Activated CD4-positive, alpha-beta memory T cell treated with anti-CD3 and anti-CD28 coated beads for 36 hours (primary cell): ENCODE results near the gene ZNF800. TPM values are rescaled to one million over a fixed set of nuclear protein-coding genes. Genes with fewer than 3 reads are reported as not detected.
A peak's percentile ranks its signal among the peaks of the same experiment; 100 is the strongest.

ENCODE experiments used
- CTCF ChIA-PET: fragments of 350-600 bp; sonication (Branson Sonifier 250); formaldehyde crosslinking; loops from one replicate; lab custom pipeline; 2021; ENCODE audit warnings: antibody characterized with exemption, inconsistent platforms; lab: Charles Lee
- POLR2A ChIA-PET: fragments of 350-600 bp; sonication (Branson Sonifier 250); formaldehyde crosslinking; loops from one replicate; lab custom pipeline; 2021; ENCODE audit warnings: antibody characterized with exemption; lab: Charles Lee
- DNase-seq: peaks from one replicate; pipeline ENCODE4 v3.0.0-alpha.2; 2020
- H3K27ac Mint-ChIP-seq: one replicate; pipeline ENCODE4 v1.8.0; 2021; ENCODE audit warnings: mixed read lengths
- H3K27me3 Mint-ChIP-seq: one replicate; pipeline ENCODE4 v1.8.0; 2021; ENCODE audit warnings: mixed read lengths
- H3K36me3 Mint-ChIP-seq: one replicate; pipeline ENCODE4 v1.8.0; 2021; ENCODE audit warnings: mixed read lengths
- H3K4me1 Mint-ChIP-seq: one replicate; pipeline ENCODE4 v1.8.0; 2021; ENCODE audit warnings: low read depth, mixed read lengths
- H3K4me3 Mint-ChIP-seq: one replicate; pipeline ENCODE4 v1.8.0; 2021; ENCODE audit warnings: mild to moderate bottlenecking, mixed read lengths
- H3K9me3 Mint-ChIP-seq: one replicate; pipeline ENCODE4 v1.8.0; 2021; ENCODE audit warnings: mixed read lengths
- intact Hi-C: fragments of 100-400 bp; cut with micrococcal nuclease; formaldehyde crosslinking; loops from one replicate; pipeline ENCODE4 v1.15.1; 2023
- total RNA-seq, 2 experiments: library from RNA; stranded (reverse); gene quantifications; one replicate each; pipeline ENCODE4 v1.2.3, GENCODE V29; 2021

Gene ZNF800
- total RNA-seq, 2 experiments from 2014 or later = 24.9 to 29.2 TPM

DNA sequence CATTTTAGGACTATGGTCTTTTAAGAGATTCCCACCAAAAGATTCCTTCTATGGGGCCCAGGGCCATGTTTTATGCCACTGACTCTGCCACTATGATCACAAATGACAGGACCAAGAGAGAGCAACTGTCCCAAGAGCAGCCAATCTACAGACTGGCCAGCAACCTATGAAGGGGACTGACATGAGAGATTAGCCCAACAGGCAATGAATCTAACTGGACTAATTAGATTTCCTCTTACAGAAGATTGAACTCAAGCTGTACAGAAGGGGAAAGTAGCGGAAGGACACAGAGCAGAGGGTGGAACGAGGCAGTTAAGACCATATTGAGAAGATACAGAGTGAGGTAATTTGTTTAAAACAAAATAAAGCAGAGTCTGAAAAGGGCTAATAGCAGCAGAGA, 25.8 kb downstream of the ZNF800 start:
- peaks cover 33% of the 10 kb centered on the region for H3K4me1 Mint-ChIP-seq
- H3K27ac Mint-ChIP-seq = no peak overlapping the region
- no peak for DNase-seq
- peaks cover 18% of the 10 kb centered on the region for H3K36me3 Mint-ChIP-seq
- intact Hi-C loops = no loop called here
- ChIA-PET CTCF (interaction anchor here (1.0 to 1.5 kb wide), 2 partner anchors 19 to 81 kb away, joined by 5 to 8 read pairs; no protein-coding TSS in a partner anchor), POLR2A (no interaction called here)
- H3K4me3 Mint-ChIP-seq = no peak overlapping the region
- no peaks in the 10 kb centered on the region for H3K27me3 Mint-ChIP-seq
- no peaks in the 10 kb centered on the region for H3K9me3 Mint-ChIP-seq

GRCh38 chr7:127365957-127366315, 26.6 kb downstream of the ZNF800 start:
- Mint-ChIP-seq H3K36me3 (peaks cover 16% of the 10 kb centered on the region), H3K27me3 (no peaks in the 10 kb centered on the region), H3K9me3 (no peaks in the 10 kb centered on the region), H3K4me3 (no peak overlapping the region), H3K4me1 (peaks cover 33% of the 10 kb centered on the region), H3K27ac (no peak overlapping the region)
- POLR2A ChIA-PET = interaction anchor here (0.6 kb wide), 1 partner anchor 25 kb away, joined by 3 read pairs; no protein-coding TSS in a partner anchor
- intact Hi-C loops = no loop called here
- DNase-seq = no peak
- CTCF ChIA-PET = interaction anchor here (0.6 to 2.1 kb wide), 3 partner anchors 18 to 82 kb away, joined by 3 to 12 read pairs (median 6); partner anchors contain the start of gene ZNF800

- Mint-ChIP-seq H3K27ac (no peak overlapping the region), H3K4me3 (no peak overlapping the region), H3K27me3 (no peaks in the 10 kb centered on the region), H3K9me3 (no peaks in the 10 kb centered on the region), H3K36me3 (peaks cover 16% of the 10 kb centered on the region), H3K4me1 (peaks cover 33% of the 10 kb centered on the region)
- CTCF ChIA-PET = interaction anchor here (0.6 to 2.1 kb wide), 3 partner anchors 17 to 82 kb away, joined by 3 to 12 read pairs (median 6); partner anchors contain the start of gene ZNF800
- POLR2A ChIA-PET = no interaction called here
- intact Hi-C loops = no loop called here
- no peak for DNase-seq
These were observed 27.1 kb downstream of the ZNF800 start for GRCh38 chr7:127365164-127365956.

DNA sequence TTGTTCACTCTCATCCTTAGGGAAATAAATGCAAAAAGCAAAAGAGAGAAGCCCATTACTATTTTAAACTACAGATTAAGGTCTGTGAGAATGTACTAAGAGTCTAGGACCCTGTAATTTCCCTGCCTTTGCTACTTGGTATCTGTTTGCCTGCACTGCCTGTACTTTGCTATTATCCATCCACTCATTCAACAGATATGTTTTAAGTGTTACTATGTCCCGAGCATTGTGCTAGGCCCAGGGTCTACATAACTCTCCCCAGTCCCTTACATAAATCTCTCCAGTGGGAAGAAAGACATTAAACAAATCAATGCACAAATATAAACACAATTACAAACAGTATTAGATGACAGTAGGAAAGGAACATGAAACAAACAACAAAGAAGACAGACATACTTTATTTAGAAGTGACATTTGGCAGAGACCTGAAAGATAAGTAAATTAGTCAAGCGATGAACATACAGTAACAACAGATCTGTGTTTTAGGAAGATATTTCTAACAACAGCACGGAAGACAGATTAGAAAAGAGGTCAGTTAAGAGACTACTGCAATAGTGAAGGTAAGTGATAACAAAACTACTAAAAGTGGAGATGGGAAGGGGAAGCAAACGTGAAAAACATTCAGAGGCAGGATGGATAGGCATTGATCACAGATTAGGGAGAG, 30.0 kb downstream of the ZNF800 start:
- ChIA-PET POLR2A (no interaction called here), CTCF (no interaction called here)
- Mint-ChIP-seq H3K4me3 (no peak overlapping the region), H3K9me3 (no peaks in the 10 kb centered on the region), H3K36me3 (peaks cover 12% of the 10 kb centered on the region), H3K27me3 (no peaks in the 10 kb centered on the region), H3K27ac (no peak overlapping the region), H3K4me1 (peaks cover 20% of the 10 kb centered on the region)
- DNase-seq = no peak
- intact Hi-C loops = no loop called here

GRCh38 chr7:127361736-127362135, 30.8 kb downstream of the ZNF800 start:
- Mint-ChIP-seq H3K27me3 (no peaks in the 10 kb centered on the region), H3K4me1 (peaks cover 14% of the 10 kb centered on the region), H3K9me3 (no peaks in the 10 kb centered on the region), H3K4me3 (no peak overlapping the region), H3K36me3 (peaks cover 8% of the 10 kb centered on the region), H3K27ac (no peak overlapping the region)
- DNase-seq = no peak
- intact Hi-C loops = no loop called here
- ChIA-PET POLR2A (interaction anchor here (0.9 kb wide), 1 partner anchor 10 kb away, joined by 3 read pairs; no protein-coding TSS in a partner anchor), CTCF (interaction anchor here (1.4 kb wide), 1 partner anchor 12 kb away, joined by 3 read pairs; no protein-coding TSS in a partner anchor)

DNA sequence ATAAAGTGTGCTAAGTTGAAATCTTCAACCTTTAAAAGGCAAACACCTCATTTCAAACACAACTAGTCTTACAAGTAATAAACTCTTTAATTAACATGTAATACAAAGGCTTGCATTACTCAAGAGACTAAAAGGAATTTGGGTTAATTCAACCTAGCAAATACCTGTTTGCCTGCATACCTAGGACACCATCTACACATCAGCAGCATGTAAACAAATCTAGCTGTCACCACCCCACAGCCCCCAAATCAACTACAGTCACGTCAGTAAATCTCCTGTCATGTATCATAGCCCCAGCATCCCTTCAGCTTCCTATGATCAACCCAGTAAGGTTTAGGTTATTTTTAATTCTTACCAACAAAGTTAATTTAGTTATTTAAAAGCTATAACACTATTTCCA, 33.5 kb downstream of the ZNF800 start:
- H3K27me3 Mint-ChIP-seq = no peaks in the 10 kb centered on the region
- ChIA-PET CTCF (interaction anchor here (1.0 to 1.3 kb wide), 2 partner anchors 9 to 10 kb away, joined by 3 to 4 read pairs; no protein-coding TSS in a partner anchor), POLR2A (no interaction called here)
- no peaks in the 10 kb centered on the region for H3K9me3 Mint-ChIP-seq
- H3K27ac Mint-ChIP-seq = no peak overlapping the region
- intact Hi-C loops = no loop called here
- DNase-seq = no peak
- peaks cover 4% of the 10 kb centered on the region for H3K4me1 Mint-ChIP-seq
- H3K36me3 Mint-ChIP-seq = peaks cover 5% of the 10 kb centered on the region
- no peak overlapping the region for H3K4me3 Mint-ChIP-seq

DNA sequence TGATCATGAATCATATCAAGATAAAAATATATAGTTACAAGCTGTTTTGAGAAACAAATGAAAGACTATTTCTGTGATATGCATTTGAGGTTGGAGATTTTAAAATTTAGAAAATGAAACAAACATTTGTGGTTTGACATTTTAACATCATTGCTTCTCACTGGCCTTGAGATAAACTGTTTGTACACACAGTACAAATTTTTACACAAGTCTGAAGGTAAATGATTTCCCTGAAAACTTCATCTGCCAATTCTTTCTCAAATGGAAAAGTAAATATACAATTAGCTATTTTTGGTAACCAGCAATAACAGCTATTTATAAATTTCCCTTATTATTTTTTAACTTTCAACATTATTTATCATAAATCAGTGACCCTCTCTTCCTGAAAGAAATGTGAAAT, 38.6 kb downstream of the ZNF800 start:
- no peaks in the 10 kb centered on the region for H3K27me3 Mint-ChIP-seq
- ChIA-PET POLR2A (no interaction called here), CTCF (no interaction called here)
- no peak for DNase-seq
- peaks cover 8% of the 10 kb centered on the region for H3K36me3 Mint-ChIP-seq
- H3K27ac Mint-ChIP-seq = no peak overlapping the region
- intact Hi-C loops = loop anchor here (5.0 kb wide), 1 partner anchor 678 kb away; the partner anchor contains the start of gene LRRC4
- peaks cover 21% of the 10 kb centered on the region for H3K4me1 Mint-ChIP-seq
- no peak overlapping the region for H3K4me3 Mint-ChIP-seq
- H3K9me3 Mint-ChIP-seq = no peaks in the 10 kb centered on the region

- Mint-ChIP-seq H3K27me3 (no peaks in the 10 kb centered on the region), H3K4me3 (no peak overlapping the region), H3K4me1 (peaks cover 27% of the 10 kb centered on the region), H3K27ac (no peak overlapping the region), H3K36me3 (peaks cover 6% of the 10 kb centered on the region), H3K9me3 (no peaks in the 10 kb centered on the region)
- intact Hi-C loops = loop anchor here (5.0 kb wide), 1 partner anchor 682 kb away; the partner anchor contains the start of gene LRRC4
- ChIA-PET POLR2A (no interaction called here), CTCF (interaction anchor here (0.6 to 1.6 kb wide), 4 partner anchors 9 to 1320 kb away, joined by 3 to 5 read pairs (median 3); no protein-coding TSS in a partner anchor)
- DNase-seq = no peak
These were observed 41.9 kb downstream of the ZNF800 start for GRCh38 chr7:127350586-127350985.

- ChIA-PET POLR2A (interaction anchor here (3.1 kb wide), 1 partner anchor 42 kb away, joined by 15 read pairs; the partner anchor contains the start of gene ZNF800), CTCF (interaction anchor here (0.6 to 1.6 kb wide), 10 partner anchors 10 to 1320 kb away, joined by 3 to 5 read pairs (median 3); no protein-coding TSS in a partner anchor)
- DNase-seq = no peak
- Mint-ChIP-seq H3K9me3 (no peaks in the 10 kb centered on the region), H3K4me1 (peaks cover 22% of the 10 kb centered on the region), H3K27ac (no peak overlapping the region), H3K4me3 (no peak overlapping the region), H3K36me3 (peaks cover 3% of the 10 kb centered on the region), H3K27me3 (no peaks in the 10 kb centered on the region)
- intact Hi-C loops = loop anchor here (1.0 to 10.0 kb wide), 6 partner anchors 25 to 682 kb away; partner anchors contain the start of genes ARF5, GCC1, LRRC4 and SND1
These were observed 42.6 kb downstream of the ZNF800 start for GRCh38 chr7:127349881-127350280.

GRCh38 chr7:127348247-127348631, 44.3 kb downstream of the ZNF800 start:
- no peak for DNase-seq
- intact Hi-C loops = loop anchor here (1.0 to 10.0 kb wide), 4 partner anchors 27 to 304 kb away; partner anchors contain the start of genes ARF5, GCC1 and SND1
- H3K4me3 Mint-ChIP-seq = peak overlapping the region; percentile 33
- H3K27me3 Mint-ChIP-seq = no peaks in the 10 kb centered on the region
- peaks cover 22% of the 10 kb centered on the region for H3K4me1 Mint-ChIP-seq
- CTCF ChIA-PET = interaction anchor here (0.6 to 2.4 kb wide), 35 partner anchors 9 to 861 kb away, joined by 3 to 41 read pairs (median 5); partner anchors contain the start of genes GCC1 and ZNF800
- H3K27ac Mint-ChIP-seq = no peak overlapping the region
- POLR2A ChIA-PET = interaction anchor here (1.0 to 3.1 kb wide), 2 partner anchors 21 to 43 kb away, joined by 4 to 15 read pairs; partner anchors contain the start of gene ZNF800
- no peaks in the 10 kb centered on the region for H3K9me3 Mint-ChIP-seq
- H3K36me3 Mint-ChIP-seq = peaks cover 3% of the 10 kb centered on the region

DNA sequence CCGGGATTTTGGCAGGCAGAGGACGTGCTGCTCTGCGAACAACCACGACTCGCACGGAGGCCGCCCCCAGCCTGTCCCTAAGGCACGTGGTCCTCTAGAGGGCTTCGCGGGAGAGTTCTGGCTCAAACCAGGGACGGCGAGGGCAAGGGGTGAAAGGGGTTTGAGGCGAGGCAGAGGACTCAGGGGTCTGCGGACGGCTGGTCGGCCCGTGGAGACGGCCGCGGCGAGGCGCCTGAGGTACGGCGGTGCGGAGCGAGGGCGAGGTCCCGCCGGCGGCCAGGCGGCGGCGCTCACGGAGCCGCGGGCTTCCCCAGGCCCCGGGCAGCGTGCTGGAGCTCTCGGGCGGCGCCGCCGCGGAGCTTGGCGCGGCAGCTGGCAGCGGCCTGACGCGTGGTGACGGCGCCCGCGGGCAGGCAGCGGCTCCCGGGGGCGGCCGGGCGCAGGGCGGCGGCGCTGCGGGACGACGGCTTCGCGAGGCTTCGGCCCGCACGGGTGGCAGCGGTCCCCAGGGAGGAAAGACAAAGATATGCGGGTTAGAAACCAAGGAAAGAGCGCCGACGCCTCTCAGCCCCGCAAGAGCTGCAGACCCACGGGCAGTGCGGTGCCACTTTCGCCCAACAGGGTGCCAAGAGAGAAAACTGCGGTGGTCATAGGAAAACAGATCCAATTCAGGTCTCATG, 44.8 kb downstream of the ZNF800 start:
- peak overlapping the region; percentile 43 for H3K4me3 Mint-ChIP-seq
- H3K4me1 Mint-ChIP-seq = peaks cover 22% of the 10 kb centered on the region
- no peaks in the 10 kb centered on the region for H3K27me3 Mint-ChIP-seq
- no peak overlapping the region for H3K27ac Mint-ChIP-seq
- no peaks in the 10 kb centered on the region for H3K9me3 Mint-ChIP-seq
- DNase-seq = peak; percentile 81
- intact Hi-C loops = loop anchor here (1.0 to 10.0 kb wide), 6 partner anchors 25 to 305 kb away; partner anchors contain the start of genes ARF5, GCC1 and SND1
- H3K36me3 Mint-ChIP-seq = peaks cover 3% of the 10 kb centered on the region
- ChIA-PET POLR2A (interaction anchor here (1.0 to 3.1 kb wide), 2 partner anchors 22 to 44 kb away, joined by 4 to 15 read pairs; partner anchors contain the start of gene ZNF800), CTCF (interaction anchor here (0.6 to 2.4 kb wide), 35 partner anchors 8 to 862 kb away, joined by 3 to 41 read pairs (median 5); partner anchors contain the start of genes GCC1 and ZNF800)
